ENCODE measurements around the gene SUPT3H.

- TF ChIP-seq POLR2A (IDR thresholded peaks at IDR 0.05) (no peak), CTCF (IDR thresholded peaks at IDR 0.05) (no peak)
Measured at GRCh38 chr6:44841829-44842228, 535.9 kb downstream of the SUPT3H start.
